ENCODE results near the gene PNP. TPM values are rescaled to one million over a fixed set of nuclear protein-coding genes. Genes with fewer than 3 reads are reported as not detected.

PNP gene
- total RNA-seq, 4 donors from 2014 or later = 17.0 to 37.5 (median 27.6) TPM

DNA sequence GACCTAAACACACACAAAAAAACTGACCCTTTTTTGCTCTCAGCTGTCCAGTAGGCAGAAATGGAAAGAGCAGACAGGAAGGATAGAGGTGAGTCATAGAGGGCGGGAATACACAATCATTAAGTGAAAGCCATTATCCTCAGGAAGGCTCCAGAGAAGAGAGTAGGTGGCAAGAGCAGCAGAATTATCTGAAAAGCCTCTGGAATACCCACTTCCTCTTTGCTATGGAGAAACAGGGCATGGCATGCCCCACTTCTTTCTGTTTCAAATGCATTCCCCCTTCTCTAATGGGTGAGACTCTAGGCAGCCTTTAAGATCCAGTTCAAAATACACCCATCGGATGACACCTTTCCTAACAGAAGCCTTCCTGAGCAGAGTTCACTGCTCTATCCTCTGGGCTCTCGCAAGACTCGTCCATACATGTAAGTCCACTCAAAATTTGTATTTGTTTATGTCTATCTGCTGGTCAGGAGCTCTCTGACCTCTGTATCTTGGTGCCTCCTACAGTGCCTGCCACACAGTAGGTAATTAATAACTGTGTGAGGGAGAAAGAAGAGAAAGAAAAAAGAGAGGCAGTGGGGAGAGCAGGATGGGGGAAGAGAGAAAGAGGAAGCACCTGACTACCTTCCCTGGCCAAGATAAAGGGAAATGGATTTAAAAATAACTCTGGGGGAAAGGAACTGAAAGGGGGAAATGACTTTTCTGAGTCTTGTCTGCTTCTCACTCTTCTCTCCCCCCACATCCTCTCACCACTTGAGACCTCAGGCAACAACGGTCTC, 41.8 kb upstream of the PNP start:
- H3K9me3 ChIP-seq = no peaks in the 10 kb centered on the region
- H3K36me3 ChIP-seq = peaks cover 0 to 3% (median 0%) of the 10 kb centered on the region in 3 donors
- peak in 1 of 2 donors; percentile 20 for TF ChIP-seq EP300 (IDR thresholded peaks at IDR 0.05)
- TF ChIP-seq POLR2A (IDR thresholded peaks at IDR 0.05) = no peak
- TF ChIP-seq, protein P1, sequence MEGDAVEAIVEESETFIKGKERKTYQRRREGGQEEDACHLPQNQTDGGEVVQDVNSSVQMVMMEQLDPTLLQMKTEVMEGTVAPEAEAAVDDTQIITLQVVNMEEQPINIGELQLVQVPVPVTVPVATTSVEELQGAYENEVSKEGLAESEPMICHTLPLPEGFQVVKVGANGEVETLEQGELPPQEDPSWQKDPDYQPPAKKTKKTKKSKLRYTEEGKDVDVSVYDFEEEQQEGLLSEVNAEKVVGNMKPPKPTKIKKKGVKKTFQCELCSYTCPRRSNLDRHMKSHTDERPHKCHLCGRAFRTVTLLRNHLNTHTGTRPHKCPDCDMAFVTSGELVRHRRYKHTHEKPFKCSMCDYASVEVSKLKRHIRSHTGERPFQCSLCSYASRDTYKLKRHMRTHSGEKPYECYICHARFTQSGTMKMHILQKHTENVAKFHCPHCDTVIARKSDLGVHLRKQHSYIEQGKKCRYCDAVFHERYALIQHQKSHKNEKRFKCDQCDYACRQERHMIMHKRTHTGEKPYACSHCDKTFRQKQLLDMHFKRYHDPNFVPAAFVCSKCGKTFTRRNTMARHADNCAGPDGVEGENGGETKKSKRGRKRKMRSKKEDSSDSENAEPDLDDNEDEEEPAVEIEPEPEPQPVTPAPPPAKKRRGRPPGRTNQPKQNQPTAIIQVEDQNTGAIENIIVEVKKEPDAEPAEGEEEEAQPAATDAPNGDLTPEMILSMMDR (IDR thresholded peaks at IDR 0.05) = no peak
- H3K4me1 ChIP-seq = peaks cover 0 to 27% (median 4%) of the 10 kb centered on the region in 4 donors
- peak overlapping the region in 1 of 4 donors; percentile 45 for H3K27ac ChIP-seq
- DNase-seq (ENCODE audit: low spot score in 2 of 2) = no peak
- no peaks in the 10 kb centered on the region for H3K27me3 ChIP-seq
- H3K4me3 ChIP-seq = no peak overlapping the region
- 64 to 74% methylated on average over 5 of the region's 5 CpGs for WGBS, 2 donors

DNA sequence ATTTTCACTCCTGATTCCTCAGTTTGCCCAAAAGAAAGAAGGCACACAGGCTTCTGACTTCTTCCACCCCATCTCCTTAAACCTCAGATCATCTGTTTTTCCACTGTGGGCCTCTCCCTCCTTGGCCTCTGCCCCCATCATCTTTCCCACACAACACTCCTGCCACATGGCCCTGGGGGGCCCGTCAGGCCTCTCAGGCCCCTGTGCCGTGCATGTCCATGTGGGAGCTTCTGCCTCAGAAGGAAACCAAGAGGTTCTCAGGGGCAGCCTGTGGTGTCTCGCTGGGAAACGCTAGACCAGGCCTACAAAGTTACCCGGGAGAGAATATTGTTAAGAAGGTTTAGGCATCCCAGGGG, 41.2 kb upstream of the PNP start:
- DNase-seq (ENCODE audit: low spot score in 2 of 2) = no peak
- Histone ChIP-seq H3K4me1 (peaks cover 0 to 27% (median 4%) of the 10 kb centered on the region in 4 donors), H3K27me3 (no peaks in the 10 kb centered on the region), H3K27ac (peak overlapping the region in 1 of 4 donors; percentile 45), H3K36me3 (peaks cover 0 to 3% (median 0%) of the 10 kb centered on the region in 3 donors), H3K9me3 (no peaks in the 10 kb centered on the region), H3K4me3 (no peak overlapping the region)
- WGBS, 2 donors = 66 to 70% methylated on average over 5 of the region's 5 CpGs
- TF ChIP-seq, protein P1 (IDR thresholded peaks at IDR 0.05) = no peak
- TF ChIP-seq POLR2A (IDR thresholded peaks at IDR 0.05) = no peak
- TF ChIP-seq EP300 (IDR thresholded peaks at IDR 0.05) = no peak

- no peaks in the 10 kb centered on the region for H3K27me3 ChIP-seq
- H3K4me3 ChIP-seq = no peak overlapping the region
- TF ChIP-seq EP300 (IDR thresholded peaks at IDR 0.05) (no peak), POLR2A (IDR thresholded peaks at IDR 0.05) (no peak)
- TF ChIP-seq, protein P1 (IDR thresholded peaks at IDR 0.05) = no peak
- no peak for DNase-seq (ENCODE audit: low spot score in 2 of 2)
- peaks cover 0 to 3% (median 0%) of the 10 kb centered on the region in 3 donors for H3K36me3 ChIP-seq
- WGBS, 2 donors = 8 to 41% methylated on average over 2 to 5 of the region's 5 CpGs
- peaks cover 0 to 29% (median 4%) of the 10 kb centered on the region in 4 donors for H3K4me1 ChIP-seq
- no peaks in the 10 kb centered on the region for H3K9me3 ChIP-seq
- H3K27ac ChIP-seq = no peak overlapping the region
These were observed 40.4 kb upstream of the PNP start for GRCh38 chr14:20428802-20429201.

DNA sequence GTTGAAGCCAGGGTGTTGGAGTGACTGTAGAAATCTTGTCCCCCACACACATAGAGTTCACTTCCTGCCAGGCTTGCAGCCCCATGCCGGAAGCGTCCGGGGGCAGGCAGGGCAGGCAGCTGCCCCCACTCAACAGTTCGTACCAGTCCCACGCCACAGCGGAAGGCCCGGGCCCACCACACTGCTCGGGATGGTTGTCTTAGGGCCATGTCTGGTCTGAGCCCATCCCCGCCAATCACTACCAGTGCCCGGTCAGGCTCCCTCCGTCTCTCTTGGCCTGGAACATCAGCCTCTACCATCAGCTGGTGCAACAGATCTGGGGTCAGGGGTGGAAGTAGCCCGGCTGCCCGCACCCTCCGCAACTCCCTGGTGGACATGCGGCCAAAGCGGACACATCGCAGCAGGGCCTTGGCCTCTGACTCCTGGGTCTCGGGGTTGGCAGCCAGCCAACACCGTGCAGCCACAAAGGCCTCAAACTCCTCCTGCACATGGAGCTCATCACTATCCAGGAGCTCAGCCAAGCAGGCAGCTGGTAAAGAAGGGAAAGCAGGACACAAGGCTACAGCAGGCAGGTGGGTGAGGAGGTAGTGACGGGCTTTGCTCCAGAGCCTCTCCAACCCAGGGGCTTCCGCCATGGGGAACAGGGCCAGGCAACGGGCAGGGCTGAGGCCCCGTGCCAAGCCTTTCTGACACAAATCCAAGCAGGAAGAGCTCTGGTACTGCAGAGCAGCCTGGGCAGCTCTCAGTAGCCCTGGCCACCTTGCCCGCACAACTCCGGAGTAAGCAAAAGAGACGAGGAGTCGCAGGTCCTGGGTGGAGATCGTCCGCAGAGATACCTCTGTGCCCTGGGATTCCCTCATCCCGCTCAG, 39.2 kb upstream of the PNP start:
- 51 to 65% methylated on average over 20 to 30 of the region's 30 CpGs for WGBS, 2 donors
- Histone ChIP-seq H3K4me1 (peaks cover 0 to 42% (median 9%) of the 10 kb centered on the region in 4 donors), H3K27me3 (no peaks in the 10 kb centered on the region), H3K4me3 (no peak overlapping the region), H3K36me3 (peaks cover 0 to 3% (median 0%) of the 10 kb centered on the region in 3 donors), H3K9me3 (no peaks in the 10 kb centered on the region), H3K27ac (no peak overlapping the region)
- DNase-seq (ENCODE audit: low spot score in 2 of 2) = no peak
- TF ChIP-seq EP300 (IDR thresholded peaks at IDR 0.05) = no peak

GRCh38 chr14:20434701-20435581, 34.3 kb upstream of the PNP start:
- no peaks in the 10 kb centered on the region for H3K27me3 ChIP-seq
- H3K27ac ChIP-seq = peak overlapping the region; percentile 47 to 87 (median 74)
- peak overlapping the region; percentile 4 to 50 (median 34) for H3K4me3 ChIP-seq
- no peaks in the 10 kb centered on the region for H3K9me3 ChIP-seq
- TF ChIP-seq, protein P1 (IDR thresholded peaks at IDR 0.05) = no peak
- TF ChIP-seq POLR2A (IDR thresholded peaks at IDR 0.05) = no peak
- peak in 1 of 2 donors; percentile 62 for TF ChIP-seq EP300 (IDR thresholded peaks at IDR 0.05)
- DNase-seq (ENCODE audit: low spot score in 2 of 2) = peak; percentile 66 to 70
- no peaks in the 10 kb centered on the region for H3K36me3 ChIP-seq
- peaks cover 0 to 35% (median 10%) of the 10 kb centered on the region in 4 donors for H3K4me1 ChIP-seq
- 21 to 35% methylated on average over 31 to 36 of the region's 44 CpGs for WGBS, 2 donors
